CD4-positive, alpha-beta memory T cell (primary cell): ENCODE data around the gene CHSY3. TPM values are rescaled to one million over a fixed set of nuclear protein-coding genes. Genes with fewer than 3 reads are reported as not detected.
A peak's percentile ranks its signal among the peaks of the same experiment; 100 is the strongest.

Experiments
- CTCF ChIA-PET: fragments of 350-600 bp; sonication (Branson Sonifier 250); formaldehyde crosslinking; loops from one replicate; lab custom pipeline; 2021; ENCODE audit warnings: inconsistent platforms; ENCODE audit not compliant: partially characterized antibody; lab: Charles Lee
- POLR2A ChIA-PET: fragments of 350-600 bp; sonication (Branson Sonifier 250); formaldehyde crosslinking; loops from one replicate; lab custom pipeline; 2021; ENCODE audit not compliant: partially characterized antibody; lab: Charles Lee
- DNase-seq, 5 donors: peaks; one replicate each; pipeline versions ENCODE4 v3.0.0 to v3.0.0-alpha.2; 2020 to 2022; ENCODE audit warnings: mixed read lengths in 1 of 5
- H3K27ac ChIP-seq: one replicate; pipeline ENCODE4 v1.7.0; 2013; ENCODE audit warnings: low read depth, low read length
- H3K27me3 ChIP-seq: 2 replicates; pipeline ENCODE4 v1.7.0; 2013; ENCODE audit warnings: mild to moderate bottlenecking, low read length, moderate library complexity; ENCODE audit not compliant: insufficient read depth
- H3K36me3 ChIP-seq: 2 replicates; pipeline ENCODE4 v1.7.0; 2013; ENCODE audit warnings: mild to moderate bottlenecking, low read length, moderate library complexity; ENCODE audit not compliant: insufficient read depth
- H3K4me1 ChIP-seq: 2 replicates; pipeline ENCODE4 v1.7.0; 2013; ENCODE audit warnings: mild to moderate bottlenecking, low read length, moderate library complexity; ENCODE audit not compliant: insufficient read depth
- H3K4me3 ChIP-seq, 2 donors: one replicate each; pipeline ENCODE4 v1.7.0; 2013; ENCODE audit warnings: low read length in 2 of 2, mild to moderate bottlenecking in 1 of 2
- H3K9me3 ChIP-seq, 2 donors: one replicate each; pipeline ENCODE4 v1.7.0; 2013; ENCODE audit warnings: low read length in 2 of 2, control low read depth in 1 of 2; ENCODE audit not compliant: control insufficient read depth in 1 of 2
- H3K27ac Mint-ChIP-seq, 7 donors: one replicate each; pipeline ENCODE4 v1.8.0; 2020 to 2021; ENCODE audit warnings: mixed read lengths in 7 of 7, mild to moderate bottlenecking in 6 of 7, inconsistent platforms in 3 of 7, moderate library complexity in 3 of 7
- H3K27me3 Mint-ChIP-seq, 2 donors: one replicate each; pipeline ENCODE4 v1.8.0; 2020 to 2021; ENCODE audit warnings: mixed read lengths in 2 of 2
- H3K36me3 Mint-ChIP-seq, 2 donors: one replicate each; pipeline ENCODE4 v1.8.0; 2020 to 2021; ENCODE audit warnings: mixed read lengths in 2 of 2, inconsistent platforms in 1 of 2, mild to moderate bottlenecking in 1 of 2
- H3K4me1 Mint-ChIP-seq, 4 donors: one replicate each; pipeline ENCODE4 v1.8.0; 2020 to 2021; ENCODE audit warnings: mixed read lengths in 4 of 4, mild to moderate bottlenecking in 1 of 4
- H3K4me3 Mint-ChIP-seq, 8 donors: one replicate each; pipeline ENCODE4 v1.8.0; 2020 to 2021; ENCODE audit warnings: mixed read lengths in 8 of 8, mild to moderate bottlenecking in 7 of 8, moderate library complexity in 6 of 8, inconsistent platforms in 3 of 8
- H3K9me3 Mint-ChIP-seq, 8 donors: one replicate each; pipeline ENCODE4 v1.8.0; 2020 to 2021; ENCODE audit warnings: mixed read lengths in 8 of 8, mild to moderate bottlenecking in 5 of 8, inconsistent platforms in 3 of 8, moderate library complexity in 1 of 8
- intact Hi-C: fragments of 100-400 bp; cut with micrococcal nuclease; formaldehyde crosslinking; loops from one replicate; pipeline ENCODE4 v1.15.1; 2023
- polyA plus RNA-seq, 2 donors: library from polyadenylated mRNA; unstranded; fragments of 300-500 nt; fragmentation: Illumina TruSeq; gene quantifications; one replicate each; pipeline ENCODE4 v1.2.3, GENCODE V29; 2021
- total RNA-seq, 2 experiments: library from RNA; stranded (reverse); gene quantifications; one replicate each; pipeline ENCODE4 v1.2.3, GENCODE V29; 2021

CHSY3 gene
- total and polyA plus RNA-seq, 4 experiments from 2014 or later: not detected

DNA sequence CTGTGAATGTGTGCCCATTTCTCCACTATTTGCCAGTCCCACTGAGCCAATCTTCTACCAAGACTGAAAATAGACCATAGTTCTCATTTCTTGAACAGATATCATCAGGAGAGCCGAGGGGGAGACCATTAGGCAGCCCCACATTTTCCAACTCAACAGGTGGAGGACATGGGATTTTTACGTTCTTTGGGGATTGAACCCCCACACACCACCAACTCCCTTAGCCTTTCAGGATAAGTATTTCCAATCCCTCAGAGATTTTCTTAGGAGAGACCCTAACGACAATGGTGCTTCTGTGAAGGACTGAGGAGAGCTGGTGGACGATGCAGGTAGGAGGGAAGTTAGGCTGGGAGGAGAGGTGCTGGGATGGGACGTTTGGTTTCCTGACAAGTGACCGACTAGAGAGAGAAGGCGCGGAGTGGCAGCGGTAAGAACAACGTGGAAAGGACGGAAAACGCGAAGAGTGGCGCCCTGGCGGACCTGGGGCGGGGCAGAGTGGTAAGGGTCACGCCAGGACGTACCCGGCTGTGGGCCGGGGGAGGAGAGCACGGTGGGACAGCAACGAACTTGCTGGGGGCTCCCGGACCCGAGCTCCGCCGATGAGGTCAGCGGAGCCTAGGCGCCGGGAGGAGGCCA lies 681 bp upstream of the CHSY3 start:
- H3K9me3 Mint-ChIP-seq: peaks cover 0 to 2% (median 0%) of the 10 kb centered on the region in 8 donors
- H3K27ac ChIP-seq: no peak overlapping the region
- peaks cover 24 to 35% of the 10 kb centered on the region in 2 donors for H3K27me3 Mint-ChIP-seq
- peaks cover 18% of the 10 kb centered on the region for H3K4me1 ChIP-seq
- peaks cover 8 to 21% (median 17%) of the 10 kb centered on the region in 4 donors for H3K4me1 Mint-ChIP-seq
- no peak for DNase-seq
- CTCF ChIA-PET: no interaction called here
- H3K4me3 ChIP-seq: no peak overlapping the region
- no peak overlapping the region for H3K27ac Mint-ChIP-seq
- no peaks in the 10 kb centered on the region for H3K36me3 ChIP-seq
- H3K4me3 Mint-ChIP-seq: peak overlapping the region; percentile 75 to 93 (median 84)
- H3K9me3 ChIP-seq: no peaks in the 10 kb centered on the region
- peaks cover 27% of the 10 kb centered on the region for H3K27me3 ChIP-seq
- intact Hi-C loops: no loop called here
- POLR2A ChIA-PET: no interaction called here
- no peaks in the 10 kb centered on the region for H3K36me3 Mint-ChIP-seq

GRCh38 chr5:129904667-129905472 lies 605 bp downstream of the CHSY3 start:
- DNase-seq: no peak

GRCh38 chr5:129905473-129906176 lies 1.4 kb downstream of the CHSY3 start:
- peaks cover 24 to 35% of the 10 kb centered on the region in 2 donors for H3K27me3 Mint-ChIP-seq

More at GRCh38 chr5:129904667-129905472, 605 bp downstream of the CHSY3 start:
- ChIA-PET CTCF (no interaction called here), POLR2A (no interaction called here)
- no peaks in the 10 kb centered on the region for H3K36me3 Mint-ChIP-seq
- H3K27ac Mint-ChIP-seq: no peak overlapping the region
- H3K27me3 Mint-ChIP-seq: peaks cover 24 to 35% of the 10 kb centered on the region in 2 donors
- Histone ChIP-seq H3K27me3 (peaks cover 27% of the 10 kb centered on the region), H3K36me3 (no peaks in the 10 kb centered on the region), H3K4me3 (no peak overlapping the region), H3K9me3 (no peaks in the 10 kb centered on the region), H3K27ac (no peak overlapping the region), H3K4me1 (peaks cover 18% of the 10 kb centered on the region)
- H3K4me1 Mint-ChIP-seq: peaks cover 8 to 21% (median 17%) of the 10 kb centered on the region in 4 donors
- intact Hi-C loops: no loop called here
- peaks cover 0 to 2% (median 0%) of the 10 kb centered on the region in 8 donors for H3K9me3 Mint-ChIP-seq
- H3K4me3 Mint-ChIP-seq: peak overlapping the region in 5 of 8 donors; percentile 67 to 89 (median 78)

GRCh38 chr5:129906177-129906887 lies 2.1 kb downstream of the CHSY3 start:
- peaks cover 0 to 2% (median 0%) of the 10 kb centered on the region in 8 donors for H3K9me3 Mint-ChIP-seq
- Histone ChIP-seq H3K4me3 (no peak overlapping the region), H3K4me1 (peaks cover 18% of the 10 kb centered on the region), H3K27me3 (peaks cover 27% of the 10 kb centered on the region), H3K27ac (no peak overlapping the region), H3K36me3 (no peaks in the 10 kb centered on the region), H3K9me3 (no peaks in the 10 kb centered on the region)
- peaks cover 8 to 21% (median 17%) of the 10 kb centered on the region in 4 donors for H3K4me1 Mint-ChIP-seq
- H3K27me3 Mint-ChIP-seq: peaks cover 24 to 34% of the 10 kb centered on the region in 2 donors
- ChIA-PET CTCF (no interaction called here), POLR2A (no interaction called here)
- intact Hi-C loops: no loop called here
- H3K36me3 Mint-ChIP-seq: no peaks in the 10 kb centered on the region
- H3K4me3 Mint-ChIP-seq: peak overlapping the region in 7 of 8 donors; percentile 55 to 89 (median 78)
- peak overlapping the region in 1 of 7 donors; percentile 26 for H3K27ac Mint-ChIP-seq
- no peak for DNase-seq

More at GRCh38 chr5:129905473-129906176, 1.4 kb downstream of the CHSY3 start:
- no peaks in the 10 kb centered on the region for H3K36me3 Mint-ChIP-seq
- Histone ChIP-seq H3K27ac (no peak overlapping the region), H3K4me1 (peaks cover 18% of the 10 kb centered on the region), H3K9me3 (no peaks in the 10 kb centered on the region), H3K36me3 (no peaks in the 10 kb centered on the region), H3K27me3 (peaks cover 27% of the 10 kb centered on the region), H3K4me3 (no peak overlapping the region)
- intact Hi-C loops: no loop called here
- ChIA-PET POLR2A (no interaction called here), CTCF (no interaction called here)
- H3K9me3 Mint-ChIP-seq: peaks cover 0 to 2% (median 0%) of the 10 kb centered on the region in 8 donors
- no peak for DNase-seq
- peak overlapping the region in 2 of 7 donors; percentile 2 to 26 for H3K27ac Mint-ChIP-seq
- peaks cover 8 to 21% (median 17%) of the 10 kb centered on the region in 4 donors for H3K4me1 Mint-ChIP-seq
- H3K4me3 Mint-ChIP-seq: peak overlapping the region; percentile 67 to 89 (median 78)

DNA sequence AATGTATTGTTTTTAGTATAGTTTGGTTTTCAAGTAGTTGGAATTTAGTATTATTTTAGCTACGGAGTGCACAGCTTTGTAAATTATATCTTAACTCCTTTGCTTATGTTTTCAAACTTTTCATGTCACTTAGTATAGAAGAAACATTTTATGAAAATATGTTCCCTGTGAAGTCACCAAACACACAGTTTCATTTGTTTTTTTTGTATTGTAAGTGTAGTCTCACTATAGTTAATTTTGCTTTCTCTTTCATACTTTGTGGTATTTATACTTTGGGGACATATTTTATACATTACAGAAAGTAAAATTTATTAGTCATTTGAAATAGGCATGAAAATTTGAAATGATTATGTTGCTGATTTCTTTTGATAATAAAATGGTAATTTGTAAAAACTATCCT lies 5.0 kb downstream of the CHSY3 start:
- H3K36me3 ChIP-seq: no peaks in the 10 kb centered on the region
- H3K4me1 ChIP-seq: peaks cover 14% of the 10 kb centered on the region
- POLR2A ChIA-PET: no interaction called here
- H3K4me1 Mint-ChIP-seq: peaks cover 5 to 15% (median 12%) of the 10 kb centered on the region in 4 donors
- peaks cover 16 to 24% of the 10 kb centered on the region in 2 donors for H3K27me3 Mint-ChIP-seq
- CTCF ChIA-PET: no interaction called here
- no peak for DNase-seq
- intact Hi-C loops: no loop called here
- H3K9me3 Mint-ChIP-seq: peaks cover 0 to 2% (median 0%) of the 10 kb centered on the region in 8 donors
- H3K9me3 ChIP-seq: no peaks in the 10 kb centered on the region
- peaks cover 18% of the 10 kb centered on the region for H3K27me3 ChIP-seq
- no peak overlapping the region for H3K4me3 ChIP-seq
- H3K4me3 Mint-ChIP-seq: no peak overlapping the region
- H3K36me3 Mint-ChIP-seq: no peaks in the 10 kb centered on the region
- H3K27ac Mint-ChIP-seq: no peak overlapping the region
- no peak overlapping the region for H3K27ac ChIP-seq

DNA sequence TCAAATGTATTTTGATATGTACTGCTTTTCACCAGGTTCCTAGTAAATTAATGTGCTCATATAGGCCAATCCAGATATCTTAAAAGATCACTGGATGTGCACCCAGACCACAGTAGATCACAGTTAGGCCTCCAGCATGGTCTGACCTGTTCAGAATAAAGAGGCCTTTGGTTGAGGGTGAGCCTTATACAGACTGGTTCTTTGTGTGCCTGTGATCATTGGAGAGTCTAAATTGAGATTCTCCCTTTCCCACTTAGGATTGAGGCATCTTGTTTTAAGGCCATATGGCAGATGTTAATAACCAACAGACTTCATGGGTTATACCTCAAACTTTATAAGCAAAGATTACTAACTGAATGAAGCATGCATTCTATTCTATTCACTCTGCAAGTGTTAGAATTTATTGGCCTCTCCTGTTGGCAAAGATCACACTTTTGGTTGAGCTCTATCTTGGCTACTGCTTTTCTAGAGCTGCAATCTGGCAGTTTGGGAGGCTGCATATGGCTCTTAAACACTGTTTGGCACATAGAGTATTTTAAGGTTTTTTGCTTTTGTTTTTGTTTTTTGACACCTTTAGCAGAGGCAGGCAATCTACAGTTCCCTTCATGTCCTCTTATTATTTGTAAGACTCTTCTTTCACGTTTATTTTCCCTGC lies 8.5 kb downstream of the CHSY3 start:
- Mint-ChIP-seq H3K4me1 (no peaks in the 10 kb centered on the region), H3K9me3 (no peaks in the 10 kb centered on the region), H3K27me3 (peaks cover 9 to 10% of the 10 kb centered on the region in 2 donors), H3K36me3 (no peaks in the 10 kb centered on the region), H3K27ac (peak overlapping the region in 1 of 7 donors; percentile 84), H3K4me3 (no peak overlapping the region)
- Histone ChIP-seq H3K36me3 (no peaks in the 10 kb centered on the region), H3K27me3 (no peaks in the 10 kb centered on the region), H3K4me1 (no peaks in the 10 kb centered on the region), H3K27ac (no peak overlapping the region), H3K4me3 (no peak overlapping the region), H3K9me3 (no peaks in the 10 kb centered on the region)
- CTCF ChIA-PET: no interaction called here
- intact Hi-C loops: no loop called here
- no peak for DNase-seq
- POLR2A ChIA-PET: no interaction called here
